Liver (tissue), 2 donors: ENCODE measurements around the gene AKR1D1.

Experiments used
- HNF4A ChIP-seq, 2 donors: conservative IDR thresholded peaks; 2 replicates each; pipeline ENCODE4 v1.6.1; 2016; ENCODE audit warnings: antibody characterized with exemption in 2 of 2, mild to moderate bottlenecking in 2 of 2
- TF ChIP-seq, protein P1 (sequence below): IDR thresholded peaks from 2 replicates; pipeline ENCODE4 v1.6.1; 2016; ENCODE audit warnings: antibody characterized with exemption
- donor health status: healthy.

DNA sequence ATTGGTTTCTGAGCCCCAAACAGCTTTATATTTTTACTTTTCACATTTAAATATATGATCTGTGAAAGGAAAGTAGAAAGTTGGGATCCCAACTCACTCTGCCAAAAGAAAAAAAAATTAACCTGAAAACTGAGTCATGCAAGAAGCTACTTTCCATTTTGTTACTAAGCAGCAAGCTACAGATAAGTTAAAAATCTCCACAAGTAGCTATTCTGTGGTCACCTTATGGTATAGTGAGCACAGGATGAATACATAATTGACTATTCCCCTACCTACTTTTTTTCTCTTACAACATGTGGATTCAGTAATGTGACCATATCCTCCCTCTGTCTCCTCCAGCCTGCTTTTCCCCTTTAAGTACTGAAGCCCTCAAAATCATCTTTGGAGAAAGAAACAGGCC lies 44.1 kb upstream of the AKR1D1 start:
- TF ChIP-seq, protein P1, sequence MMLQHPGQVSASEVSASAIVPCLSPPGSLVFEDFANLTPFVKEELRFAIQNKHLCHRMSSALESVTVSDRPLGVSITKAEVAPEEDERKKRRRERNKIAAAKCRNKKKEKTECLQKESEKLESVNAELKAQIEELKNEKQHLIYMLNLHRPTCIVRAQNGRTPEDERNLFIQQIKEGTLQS: no peak
- no peak for TF ChIP-seq HNF4A (conservative IDR thresholded peaks at IDR 0.05)
